Daoy (cell line): ENCODE measurements around the gene NCKAP5. TPM values are rescaled to one million over a fixed set of nuclear protein-coding genes. Genes with fewer than 3 reads are reported as not detected.
A peak's percentile ranks its signal among the peaks of the same experiment; 100 is the strongest.

ENCODE experiments used
- DNase-seq: peaks from one replicate; pipeline ENCODE4 v3.0.0-alpha.2; 2015; ENCODE audit warnings: low read depth
- total RNA-seq: library from RNA; depleted of rRNA; stranded (reverse); fragments of >200 nt; shearing (Covaris generic); gene quantifications from 2 replicates; pipeline ENCODE4 v1.2.3, GENCODE V29; 2014

Gene NCKAP5
- total RNA-seq, 1 experiment from 2014 or later, result 8.4 TPM

DNA sequence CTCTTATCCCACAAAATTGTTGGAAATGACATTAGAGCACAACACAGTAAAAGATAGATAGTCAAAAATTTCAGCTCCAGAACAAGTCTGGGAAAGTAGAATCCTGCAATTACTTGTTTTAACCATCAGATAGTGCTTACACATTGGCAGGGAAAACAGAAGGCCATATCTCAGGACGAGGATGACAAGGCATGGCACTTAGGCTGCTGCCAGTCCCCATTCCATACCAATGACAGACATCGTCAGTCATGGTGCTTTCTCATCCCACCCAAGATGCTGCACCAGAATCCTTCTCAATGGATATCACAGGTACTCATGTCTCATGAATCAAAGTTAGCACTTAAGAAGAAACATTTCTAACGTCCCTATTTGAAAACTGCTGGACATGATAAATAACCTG, 187.3 kb downstream of the NCKAP5 start:
- DNase-seq, result no peak

DNA sequence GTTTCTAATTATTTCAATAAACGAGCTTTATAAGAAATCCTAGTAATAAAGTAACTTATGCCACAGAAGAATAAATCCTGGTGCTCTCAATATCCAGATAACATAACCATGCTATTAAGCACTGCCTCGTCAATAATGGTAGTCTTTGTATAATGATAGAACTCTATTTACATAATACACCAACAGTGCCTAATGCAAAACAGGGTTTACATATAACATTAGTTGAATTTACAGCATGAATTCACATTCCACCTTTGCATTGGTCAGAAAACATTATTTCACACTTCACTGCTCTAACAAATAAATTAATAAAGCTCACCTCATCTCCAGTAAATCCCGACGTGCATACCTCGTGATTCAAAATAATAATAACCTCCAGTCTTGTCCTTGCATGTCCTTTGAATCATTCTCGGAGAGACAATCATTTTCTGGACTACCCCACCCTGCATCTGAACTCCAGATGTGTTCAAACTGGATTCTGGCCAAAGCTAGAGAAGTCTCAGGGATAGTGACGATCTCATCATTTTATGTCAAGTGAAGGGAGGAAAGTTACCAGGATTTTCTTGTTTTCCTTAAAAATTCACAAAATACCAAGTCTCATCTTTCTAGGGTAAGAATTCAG, 189.2 kb downstream of the NCKAP5 start:
- no peak for DNase-seq

DNA sequence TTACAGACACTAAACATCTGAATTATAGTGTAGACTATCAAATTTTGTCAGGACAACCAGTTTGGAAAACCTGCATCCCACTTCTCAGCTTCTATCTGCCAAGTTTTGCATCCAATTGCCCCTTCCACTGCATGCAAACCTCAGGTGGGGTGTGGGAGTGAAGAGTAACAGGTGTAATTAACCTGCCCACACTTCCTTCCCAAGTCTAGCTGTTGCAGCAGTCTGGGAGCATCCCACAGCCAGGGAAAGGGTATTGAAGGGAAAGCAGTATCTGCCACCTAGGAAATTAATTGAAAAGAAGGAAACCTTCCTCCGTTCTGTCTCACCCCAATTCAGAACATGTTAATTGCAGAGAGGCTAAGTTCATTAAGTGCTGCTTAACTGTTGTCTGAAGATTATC, 189.9 kb downstream of the NCKAP5 start:
- no peak for DNase-seq

GRCh38 chr2:133377599-133377998, 190.7 kb downstream of the NCKAP5 start:
- peak; percentile 7 for DNase-seq

DNA sequence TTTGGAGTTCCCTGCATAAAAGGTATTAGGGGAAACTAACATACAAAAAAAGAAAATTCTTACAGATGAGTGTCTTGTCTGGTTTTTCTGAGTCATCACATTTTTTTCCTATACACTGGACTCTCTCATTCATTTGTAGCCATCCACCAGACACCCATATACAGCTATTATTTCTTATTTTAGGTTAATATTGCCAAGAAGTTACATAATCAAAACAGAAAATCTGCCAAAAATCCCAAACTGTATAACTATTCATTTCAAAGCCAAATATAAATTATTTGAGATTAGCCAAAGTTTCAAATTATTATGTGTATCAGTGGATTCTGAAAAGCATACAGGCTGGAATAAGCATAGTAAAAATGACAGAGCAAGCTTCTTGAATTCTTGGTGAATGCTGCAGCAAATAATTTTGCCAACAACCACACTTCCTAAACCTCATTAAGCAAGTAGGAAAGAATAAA, 191.2 kb downstream of the NCKAP5 start:
- no peak for DNase-seq

GRCh38 chr2:133374781-133375180, 193.5 kb downstream of the NCKAP5 start:
- no peak for DNase-seq

DNA sequence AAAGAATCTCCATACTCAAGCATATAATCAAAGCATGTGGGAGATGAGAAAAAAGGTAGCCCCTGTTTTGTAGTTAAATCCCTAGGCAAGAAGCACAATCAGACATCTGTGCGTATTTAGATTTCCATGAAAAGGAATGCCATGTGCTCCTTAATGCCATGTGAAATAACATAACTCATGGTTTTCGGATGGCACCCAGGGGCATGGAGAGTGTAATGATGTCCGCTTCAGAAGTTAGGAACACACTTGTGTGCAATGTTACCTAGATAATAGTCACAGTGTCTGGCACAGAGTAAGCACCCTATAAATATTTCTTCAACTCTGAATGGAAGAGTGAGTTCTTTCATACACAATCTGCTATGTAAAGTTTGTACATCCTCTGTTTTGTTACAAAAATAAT, 197.0 kb downstream of the NCKAP5 start:
- DNase-seq, result no peak

DNA sequence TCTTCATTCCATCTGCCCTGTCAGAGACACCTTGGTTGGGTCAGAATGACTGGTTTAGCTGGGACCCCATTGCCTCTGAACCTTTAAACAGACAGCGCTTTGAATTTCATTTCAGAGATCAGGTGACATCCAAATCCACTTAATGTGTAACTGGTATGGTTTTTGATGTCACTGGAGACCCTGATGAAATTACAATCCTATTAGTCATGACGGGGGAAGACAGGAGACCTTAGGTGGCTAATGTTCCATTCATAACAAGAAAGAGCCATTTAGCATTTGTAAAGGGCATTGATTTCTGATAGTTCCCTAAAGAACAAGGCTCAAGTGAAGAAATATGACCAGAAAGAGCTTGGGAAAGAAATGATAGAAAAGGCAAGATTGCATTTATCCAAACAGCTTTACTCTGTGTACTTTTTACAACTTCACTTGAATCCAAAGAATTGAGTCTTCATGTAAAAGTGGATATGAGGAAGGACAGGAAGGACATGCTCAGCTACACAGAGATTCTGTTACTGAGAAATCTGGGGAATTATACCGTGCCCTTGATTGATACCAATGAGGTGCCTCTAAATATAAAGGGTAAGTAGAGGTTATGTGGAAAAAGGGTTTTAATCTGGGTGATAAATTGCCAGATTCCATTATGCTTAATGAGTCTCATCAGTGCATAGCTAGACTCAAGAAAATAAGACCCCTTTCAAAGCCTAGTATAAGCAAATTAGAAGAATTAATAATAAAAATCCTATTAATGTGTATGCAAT, 198.2 kb downstream of the NCKAP5 start:
- no peak for DNase-seq

DNA sequence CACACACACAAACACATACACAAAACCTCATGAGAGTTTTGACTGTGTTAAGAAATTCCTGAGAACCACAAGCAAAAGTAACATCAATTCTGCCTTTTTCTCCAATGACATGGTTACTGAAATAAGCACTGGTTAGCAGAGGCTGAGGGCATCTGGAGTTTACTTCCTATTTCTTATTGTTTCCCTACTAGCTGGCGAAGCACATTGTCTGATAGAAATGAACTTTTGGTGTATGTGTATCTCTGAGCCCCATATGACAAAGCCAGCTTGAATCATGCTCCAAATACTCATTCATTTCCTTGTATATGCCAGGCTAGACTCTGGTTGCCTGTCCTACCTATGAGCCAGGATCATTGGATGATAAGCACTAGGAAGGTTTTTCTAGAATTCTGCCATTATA, 203.1 kb downstream of the NCKAP5 start:
- peak; percentile 13 for DNase-seq

DNA sequence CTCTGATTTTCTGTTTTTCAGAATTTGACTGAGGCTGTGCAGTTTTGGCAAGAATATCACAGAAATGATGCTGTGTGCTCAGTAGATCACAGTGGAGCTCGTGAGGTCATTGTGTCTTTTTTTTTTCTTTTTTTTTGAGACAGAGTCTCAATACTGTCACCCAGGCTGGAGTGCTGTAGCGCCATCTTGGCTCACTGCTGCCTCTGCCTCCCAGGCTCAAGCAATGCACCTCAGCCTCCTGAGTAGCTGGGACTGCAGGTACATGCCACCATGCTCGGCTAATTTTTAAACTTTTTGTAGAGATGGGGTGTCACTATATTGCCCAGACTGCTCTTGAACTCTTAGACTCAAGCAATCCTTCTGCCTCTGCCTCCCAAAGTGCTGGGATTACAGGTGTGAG, 203.6 kb downstream of the NCKAP5 start:
- no peak for DNase-seq

DNA sequence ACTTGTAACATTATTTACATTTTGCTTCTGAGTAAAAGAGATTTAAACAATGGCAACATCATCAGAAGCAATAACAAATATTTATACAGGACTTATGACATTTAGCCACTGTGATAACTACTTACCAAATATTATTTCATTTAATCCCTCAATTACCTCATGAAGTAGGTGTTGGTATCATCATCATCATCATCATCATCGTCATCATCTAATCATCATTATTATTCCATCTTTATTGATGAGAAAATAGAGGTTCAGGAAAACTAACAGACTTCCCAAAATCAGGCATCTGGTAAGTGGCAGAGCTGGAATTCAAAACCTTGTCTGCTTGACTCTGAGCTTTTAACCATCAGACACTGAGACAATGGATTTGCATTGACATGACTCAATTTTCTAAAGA, 204.4 kb downstream of the NCKAP5 start:
- no peak for DNase-seq

DNA sequence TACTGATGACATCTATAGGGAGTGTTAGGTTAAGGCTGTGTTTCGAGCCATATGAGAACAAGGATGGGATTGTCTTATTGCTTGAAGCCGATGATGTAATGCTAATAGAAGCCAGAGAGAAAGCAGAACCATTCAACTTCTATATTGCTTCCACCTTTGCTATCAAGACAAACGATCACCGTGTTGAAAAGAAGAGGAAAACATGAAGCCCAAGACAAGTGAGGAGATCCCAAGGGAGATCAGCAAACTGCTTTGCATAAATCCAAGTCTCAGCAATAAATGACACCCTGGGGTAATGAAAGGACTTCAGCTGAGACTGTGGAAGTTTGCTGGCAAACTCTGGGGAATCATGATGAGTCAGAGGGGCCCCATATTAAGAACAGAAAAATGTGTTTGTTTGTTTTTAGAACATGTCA, 206.2 kb downstream of the NCKAP5 start:
- peak; percentile 53 for DNase-seq

GRCh38 chr2:133360882-133361281, 207.4 kb downstream of the NCKAP5 start:
- no peak for DNase-seq

DNA sequence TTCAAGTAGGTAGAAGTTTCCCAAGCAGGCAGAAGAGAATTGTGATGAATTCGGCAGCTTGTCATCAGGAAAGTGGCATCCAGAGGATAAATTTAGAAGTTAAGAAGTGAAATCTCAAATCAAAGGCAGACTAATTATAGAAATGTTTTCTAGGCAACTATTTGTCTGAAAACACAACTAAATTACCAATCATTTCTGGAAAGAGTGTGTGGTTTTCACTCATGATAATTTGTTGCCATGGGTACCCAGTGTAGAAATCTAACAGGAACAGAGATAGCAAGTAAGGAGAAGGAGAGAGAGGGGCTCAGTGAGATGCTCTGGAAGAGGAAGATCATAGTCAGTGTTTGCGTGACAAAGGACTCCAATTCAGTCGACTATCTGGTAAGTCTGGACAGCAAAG, 208.1 kb downstream of the NCKAP5 start:
- no peak for DNase-seq

GRCh38 chr2:133352719-133353118, 215.5 kb downstream of the NCKAP5 start:
- no peak for DNase-seq

- DNase-seq, result peak; percentile 43
Measured at GRCh38 chr2:133346654-133347053, 221.6 kb downstream of the NCKAP5 start.

DNA sequence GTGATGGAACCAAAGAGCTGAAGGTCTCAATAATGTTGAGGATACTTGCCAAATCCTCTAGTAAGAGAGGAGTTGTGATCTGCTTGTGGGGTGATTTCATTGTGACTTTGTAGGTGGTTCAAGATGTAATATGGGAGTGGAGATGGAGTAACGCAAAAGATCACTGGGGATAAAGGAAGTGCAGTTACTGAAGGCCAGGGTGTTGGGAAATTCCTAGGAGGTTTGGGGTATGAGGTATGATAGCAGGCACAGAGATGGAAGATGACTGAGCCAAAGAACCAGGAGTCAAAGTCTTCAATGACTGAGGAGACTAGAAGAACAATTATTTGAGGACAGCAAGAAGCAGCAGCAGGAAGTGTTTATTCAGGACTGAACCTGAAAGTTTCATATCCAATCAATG, 222.6 kb downstream of the NCKAP5 start:
- DNase-seq, result no peak

GRCh38 chr2:133344849-133345248, 223.4 kb downstream of the NCKAP5 start:
- DNase-seq, result no peak

DNA sequence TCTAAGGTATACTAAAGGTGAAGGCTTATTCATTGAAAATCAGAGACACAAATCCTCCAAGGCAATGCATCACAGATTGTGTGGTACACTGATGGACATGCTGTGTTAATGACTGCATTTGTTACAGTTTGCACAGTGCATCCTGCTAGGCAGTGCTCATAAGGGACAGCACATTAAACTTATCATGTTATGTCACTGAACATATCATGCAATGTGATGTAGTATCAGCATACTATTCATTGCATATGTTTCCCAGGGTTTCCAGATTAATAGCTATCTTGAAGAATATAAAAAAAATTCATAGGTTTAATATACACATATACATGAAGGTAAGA, 225.3 kb downstream of the NCKAP5 start:
- no peak for DNase-seq

- no peak for DNase-seq
Measured at GRCh38 chr2:133342286-133343017, 225.8 kb downstream of the NCKAP5 start.

GRCh38 chr2:133341575-133341974, 226.7 kb downstream of the NCKAP5 start:
- DNase-seq, result no peak

GRCh38 chr2:133338224-133338623, 230.0 kb downstream of the NCKAP5 start:
- no peak for DNase-seq

- no peak for DNase-seq
Measured at GRCh38 chr2:133334923-133335322, 233.3 kb downstream of the NCKAP5 start.
